ENCODE data around the gene GDPD5. TPM values are rescaled to one million over a fixed set of nuclear protein-coding genes. Genes with fewer than 3 reads are reported as not detected.

GDPD5 gene
- total RNA-seq, 1 experiment from 2014 or later: 28.6 TPM

GRCh38 chr11:75456596-75457183 is 69.1 kb downstream of the GDPD5 start:
- POLR2A ChIA-PET: no interaction called here
- intact Hi-C loops (cut with micrococcal nuclease; ENCODE audit: unreplicated experiment): no loop called here

GRCh38 chr11:75454987-75455386 is 70.8 kb downstream of the GDPD5 start:
- CTCF ChIA-PET: interaction anchor here (0.5 to 1.8 kb wide), 5 partner anchors 10 to 67 kb away, joined by 3 to 5 read pairs (median 5); no protein-coding TSS in a partner anchor
- no peak overlapping the region for H3K27ac Mint-ChIP-seq (ENCODE audit: unreplicated experiment)
- Histone ChIP-seq H3K4me1 (no peaks in the 10 kb centered on the region), H3K4me3 (ENCODE audit: low read depth, low read length) (no peak overlapping the region), H3K36me3 (ENCODE audit: control insufficient read depth, insufficient read depth, low read length) (no peaks in the 10 kb centered on the region), H3K9me3 (no peaks in the 10 kb centered on the region), H3K27me3 (replicated peaks; ENCODE audit: control insufficient read depth, insufficient read depth, low read length) (no peaks in the 10 kb centered on the region)
- no peak for TF ChIP-seq CTCF (IDR thresholded peaks at IDR 0.05; ENCODE audit: insufficient read depth in 1 of 2, low read depth in 1 of 2, low read length in 1 of 2, severe bottlenecking in 1 of 2, unreplicated experiment in 1 of 2)
- POLR2A ChIA-PET: no interaction called here
- H3K4me1 Mint-ChIP-seq (ENCODE audit: low read depth, unreplicated experiment): no peaks in the 10 kb centered on the region
- H3K27me3 Mint-ChIP-seq (ENCODE audit: insufficient read depth, unreplicated experiment): no peaks in the 10 kb centered on the region
- no peaks in the 10 kb centered on the region for H3K9me3 Mint-ChIP-seq (ENCODE audit: unreplicated experiment)
- no TSS peak for BruUV-seq (replicated peaks)
- H3K36me3 Mint-ChIP-seq (ENCODE audit: insufficient read depth, unreplicated experiment): no peaks in the 10 kb centered on the region
- no peak overlapping the region for H3K4me3 Mint-ChIP-seq (ENCODE audit: unreplicated experiment)
- intact Hi-C loops (cut with micrococcal nuclease; ENCODE audit: unreplicated experiment): no loop called here
- DNase-seq: no peak

More at GRCh38 chr11:75456596-75457183, 69.1 kb downstream of the GDPD5 start:
- no peaks in the 10 kb centered on the region for H3K36me3 ChIP-seq (ENCODE audit: control insufficient read depth, insufficient read depth, low read length)
- no peaks in the 10 kb centered on the region for H3K27me3 ChIP-seq (replicated peaks; ENCODE audit: control insufficient read depth, insufficient read depth, low read length)
- no peaks in the 10 kb centered on the region for H3K9me3 Mint-ChIP-seq (ENCODE audit: unreplicated experiment)
- no peak overlapping the region for H3K4me3 ChIP-seq (ENCODE audit: low read depth, low read length)
- CTCF ChIA-PET: interaction anchor here (1.2 kb wide), 1 partner anchor 11 kb away, joined by 3 read pairs; no protein-coding TSS in a partner anchor
- no peak for TF ChIP-seq CTCF (IDR thresholded peaks at IDR 0.05; ENCODE audit: insufficient read depth in 1 of 2, low read depth in 1 of 2, low read length in 1 of 2, severe bottlenecking in 1 of 2, unreplicated experiment in 1 of 2)
- H3K36me3 Mint-ChIP-seq (ENCODE audit: insufficient read depth, unreplicated experiment): no peaks in the 10 kb centered on the region
- no peaks in the 10 kb centered on the region for H3K9me3 ChIP-seq
- no TSS peak for BruUV-seq (replicated peaks)
- no peak overlapping the region for H3K4me3 Mint-ChIP-seq (ENCODE audit: unreplicated experiment)
- no peak for DNase-seq
- peaks cover 2% of the 10 kb centered on the region; the same call in 1 of the 2 replicates for H3K4me1 ChIP-seq
- no peaks in the 10 kb centered on the region for H3K4me1 Mint-ChIP-seq (ENCODE audit: low read depth, unreplicated experiment)
- H3K27ac Mint-ChIP-seq (ENCODE audit: unreplicated experiment): no peak overlapping the region
- no peaks in the 10 kb centered on the region for H3K27me3 Mint-ChIP-seq (ENCODE audit: insufficient read depth, unreplicated experiment)

GRCh38 chr11:75453916-75454655 is 71.7 kb downstream of the GDPD5 start:
- ChIA-PET POLR2A (no interaction called here), CTCF (interaction anchor here (0.9 to 1.8 kb wide), 3 partner anchors 9 to 66 kb away, joined by 3 to 5 read pairs (median 5); no protein-coding TSS in a partner anchor)
- DNase-seq: no peak
- no peak for TF ChIP-seq CTCF (IDR thresholded peaks at IDR 0.05; ENCODE audit: insufficient read depth in 1 of 2, low read depth in 1 of 2, low read length in 1 of 2, severe bottlenecking in 1 of 2, unreplicated experiment in 1 of 2)
- H3K4me1 Mint-ChIP-seq (ENCODE audit: low read depth, unreplicated experiment): no peaks in the 10 kb centered on the region
- Histone ChIP-seq H3K4me3 (ENCODE audit: low read depth, low read length) (no peak overlapping the region), H3K4me1 (no peaks in the 10 kb centered on the region), H3K36me3 (ENCODE audit: control insufficient read depth, insufficient read depth, low read length) (no peaks in the 10 kb centered on the region), H3K27me3 (replicated peaks; ENCODE audit: control insufficient read depth, insufficient read depth, low read length) (no peaks in the 10 kb centered on the region), H3K9me3 (no peaks in the 10 kb centered on the region)
- H3K27me3 Mint-ChIP-seq (ENCODE audit: insufficient read depth, unreplicated experiment): no peaks in the 10 kb centered on the region
- BruUV-seq (replicated peaks): no TSS peak
- H3K9me3 Mint-ChIP-seq (ENCODE audit: unreplicated experiment): no peaks in the 10 kb centered on the region
- no peak overlapping the region for H3K27ac Mint-ChIP-seq (ENCODE audit: unreplicated experiment)
- no peak overlapping the region for H3K4me3 Mint-ChIP-seq (ENCODE audit: unreplicated experiment)
- intact Hi-C loops (cut with micrococcal nuclease; ENCODE audit: unreplicated experiment): no loop called here
- no peaks in the 10 kb centered on the region for H3K36me3 Mint-ChIP-seq (ENCODE audit: insufficient read depth, unreplicated experiment)

Data from Caco-2 (cell line).